ENCODE results near the gene GJB1.

Gene GJB1

DNA sequence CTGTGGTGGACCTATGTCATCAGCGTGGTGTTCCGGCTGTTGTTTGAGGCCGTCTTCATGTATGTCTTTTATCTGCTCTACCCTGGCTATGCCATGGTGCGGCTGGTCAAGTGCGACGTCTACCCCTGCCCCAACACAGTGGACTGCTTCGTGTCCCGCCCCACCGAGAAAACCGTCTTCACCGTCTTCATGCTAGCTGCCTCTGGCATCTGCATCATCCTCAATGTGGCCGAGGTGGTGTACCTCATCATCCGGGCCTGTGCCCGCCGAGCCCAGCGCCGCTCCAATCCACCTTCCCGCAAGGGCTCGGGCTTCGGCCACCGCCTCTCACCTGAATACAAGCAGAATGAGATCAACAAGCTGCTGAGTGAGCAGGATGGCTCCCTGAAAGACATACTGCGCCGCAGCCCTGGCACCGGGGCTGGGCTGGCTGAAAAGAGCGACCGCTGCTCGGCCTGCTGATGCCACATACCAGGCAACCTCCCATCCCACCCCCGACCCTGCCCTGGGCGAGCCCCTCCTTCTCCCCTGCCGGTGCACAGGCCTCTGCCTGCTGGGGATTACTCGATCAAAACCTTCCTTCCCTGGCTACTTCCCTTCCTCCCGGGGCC lies 1.2 kb downstream of the GJB1 start:
- DNase-seq (ENCODE audit: low read depth), result no peak

DNA sequence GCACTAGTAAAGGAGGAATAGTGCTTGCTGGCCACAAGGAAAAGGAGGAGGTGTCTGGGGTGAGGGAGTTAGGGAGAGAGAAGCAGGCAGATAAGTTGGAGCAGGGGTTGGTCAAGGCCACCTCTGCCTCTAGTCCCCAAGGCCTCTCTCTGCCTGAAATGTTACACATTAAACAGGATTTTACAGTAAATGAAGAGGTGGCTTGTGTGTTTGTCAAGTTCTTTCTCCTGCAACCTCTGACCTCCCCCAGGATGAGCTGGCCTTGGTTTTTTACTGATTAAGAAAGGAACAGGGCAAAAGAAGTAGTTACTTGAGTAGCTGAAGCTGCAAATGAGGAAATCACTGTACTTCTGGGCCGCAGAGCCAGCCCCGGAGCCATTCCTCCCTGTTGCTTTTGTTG lies 2.0 kb downstream of the GJB1 start:
- no peak overlapping the region for H3K4me3 ChIP-seq (ENCODE audit: low read depth, low read length)
- no peak for DNase-seq (ENCODE audit: low read depth)
- TF ChIP-seq, protein P1, sequence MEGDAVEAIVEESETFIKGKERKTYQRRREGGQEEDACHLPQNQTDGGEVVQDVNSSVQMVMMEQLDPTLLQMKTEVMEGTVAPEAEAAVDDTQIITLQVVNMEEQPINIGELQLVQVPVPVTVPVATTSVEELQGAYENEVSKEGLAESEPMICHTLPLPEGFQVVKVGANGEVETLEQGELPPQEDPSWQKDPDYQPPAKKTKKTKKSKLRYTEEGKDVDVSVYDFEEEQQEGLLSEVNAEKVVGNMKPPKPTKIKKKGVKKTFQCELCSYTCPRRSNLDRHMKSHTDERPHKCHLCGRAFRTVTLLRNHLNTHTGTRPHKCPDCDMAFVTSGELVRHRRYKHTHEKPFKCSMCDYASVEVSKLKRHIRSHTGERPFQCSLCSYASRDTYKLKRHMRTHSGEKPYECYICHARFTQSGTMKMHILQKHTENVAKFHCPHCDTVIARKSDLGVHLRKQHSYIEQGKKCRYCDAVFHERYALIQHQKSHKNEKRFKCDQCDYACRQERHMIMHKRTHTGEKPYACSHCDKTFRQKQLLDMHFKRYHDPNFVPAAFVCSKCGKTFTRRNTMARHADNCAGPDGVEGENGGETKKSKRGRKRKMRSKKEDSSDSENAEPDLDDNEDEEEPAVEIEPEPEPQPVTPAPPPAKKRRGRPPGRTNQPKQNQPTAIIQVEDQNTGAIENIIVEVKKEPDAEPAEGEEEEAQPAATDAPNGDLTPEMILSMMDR (IDR thresholded peaks at IDR 0.05; ENCODE audit: control insufficient read depth, extremely low read depth, insufficient read depth), result no peak

More for the DNA sequence above, 1.2 kb downstream of the GJB1 start:
- TF ChIP-seq, protein P1 (IDR thresholded peaks at IDR 0.05; ENCODE audit: control insufficient read depth, extremely low read depth, insufficient read depth), result no peak
- H3K4me3 ChIP-seq (ENCODE audit: low read depth, low read length), result no peak overlapping the region

DNA sequence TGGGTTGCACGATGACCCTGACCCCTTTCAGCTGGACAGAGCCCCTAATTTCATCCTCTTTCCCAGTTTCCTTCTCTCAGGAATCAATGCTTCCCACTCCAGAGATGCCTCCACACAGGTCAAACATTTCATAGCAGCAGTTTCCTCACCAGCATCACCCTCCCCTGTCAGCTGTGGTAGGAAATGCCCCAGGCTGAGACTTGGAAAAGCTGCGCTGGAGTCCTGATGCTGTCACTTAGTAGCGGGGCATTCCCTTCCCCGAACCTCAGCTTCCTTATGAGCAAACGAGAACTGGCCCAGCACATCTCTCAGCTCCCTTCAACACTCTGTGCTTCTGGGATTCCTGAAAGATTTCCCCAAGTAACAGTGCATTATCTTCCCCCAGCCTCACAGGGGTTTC lies 2.7 kb downstream of the GJB1 start:
- no peak overlapping the region for H3K4me3 ChIP-seq (ENCODE audit: low read depth, low read length)
- no peak for DNase-seq (ENCODE audit: low read depth)
- TF ChIP-seq, protein P1 (IDR thresholded peaks at IDR 0.05; ENCODE audit: control insufficient read depth, extremely low read depth, insufficient read depth), result no peak

DNA sequence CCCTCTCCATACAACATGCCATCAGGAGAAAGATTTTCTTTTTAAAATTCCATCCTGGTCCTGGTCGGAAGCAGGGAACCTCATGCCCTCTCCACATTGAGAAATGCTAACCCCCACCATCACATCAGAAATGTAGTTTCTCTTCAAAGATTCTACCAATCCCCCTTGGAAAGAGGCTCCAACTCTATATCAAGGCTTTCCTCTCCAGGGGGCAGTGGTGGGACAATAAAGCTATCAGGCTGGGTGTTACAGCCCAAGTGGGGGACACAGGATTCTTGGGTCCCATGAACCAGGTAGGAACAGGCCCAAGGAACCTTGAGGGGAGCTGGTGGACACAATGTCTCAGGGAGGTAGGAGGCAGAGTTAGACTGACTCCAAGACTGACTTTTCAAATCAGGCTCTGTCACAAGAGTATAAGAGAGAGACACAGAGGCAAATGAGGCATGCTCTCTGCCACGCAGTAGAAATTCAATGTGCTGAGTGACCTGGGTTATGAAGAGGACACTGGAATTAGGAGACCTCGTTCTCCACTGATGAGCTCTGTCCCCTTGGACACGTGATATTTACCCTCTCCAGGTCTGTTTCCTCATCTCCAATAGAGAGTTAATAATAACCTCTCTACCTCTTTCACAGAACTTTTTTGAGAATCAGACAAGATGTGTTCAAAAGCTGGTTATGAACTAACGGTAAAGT lies 4.5 kb downstream of the GJB1 start:
- TF ChIP-seq, protein P1 (IDR thresholded peaks at IDR 0.05; ENCODE audit: control insufficient read depth, extremely low read depth, insufficient read depth), result no peak
- no peak for DNase-seq (ENCODE audit: low read depth)
- H3K4me3 ChIP-seq (ENCODE audit: low read depth, low read length), result no peak overlapping the region

DNA sequence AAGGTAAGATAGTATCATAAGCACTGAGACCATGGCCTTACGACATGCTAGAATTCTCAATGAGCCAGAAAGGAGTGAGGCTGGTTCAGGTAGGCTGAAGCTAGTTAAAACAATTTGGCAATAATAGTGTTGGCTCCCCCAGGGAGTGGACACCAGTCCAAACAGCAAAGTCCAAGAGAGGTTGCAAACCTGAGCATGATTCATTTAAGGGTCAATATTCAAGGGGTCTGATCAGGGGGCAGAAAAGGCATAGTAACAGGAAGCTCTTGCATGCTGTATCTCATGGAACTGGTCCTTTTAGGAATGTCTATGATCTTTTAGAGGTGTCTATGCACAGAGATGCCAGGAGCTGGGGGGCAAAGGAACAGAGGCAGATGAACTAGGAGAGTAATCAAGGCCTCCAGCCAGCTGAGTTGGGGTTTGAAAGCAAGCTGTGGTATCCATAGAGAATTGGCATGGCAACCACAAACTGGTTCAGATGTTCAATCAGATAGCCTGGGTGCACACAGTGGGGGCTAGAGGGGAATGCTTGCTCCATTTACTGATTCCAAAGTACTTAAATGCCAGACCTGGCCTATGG lies 5.1 kb downstream of the GJB1 start:
- no peak overlapping the region for H3K4me3 ChIP-seq (ENCODE audit: low read depth, low read length)
- TF ChIP-seq, protein P1 (IDR thresholded peaks at IDR 0.05; ENCODE audit: control insufficient read depth, extremely low read depth, insufficient read depth), result no peak
- no peak for DNase-seq (ENCODE audit: low read depth)

DNA sequence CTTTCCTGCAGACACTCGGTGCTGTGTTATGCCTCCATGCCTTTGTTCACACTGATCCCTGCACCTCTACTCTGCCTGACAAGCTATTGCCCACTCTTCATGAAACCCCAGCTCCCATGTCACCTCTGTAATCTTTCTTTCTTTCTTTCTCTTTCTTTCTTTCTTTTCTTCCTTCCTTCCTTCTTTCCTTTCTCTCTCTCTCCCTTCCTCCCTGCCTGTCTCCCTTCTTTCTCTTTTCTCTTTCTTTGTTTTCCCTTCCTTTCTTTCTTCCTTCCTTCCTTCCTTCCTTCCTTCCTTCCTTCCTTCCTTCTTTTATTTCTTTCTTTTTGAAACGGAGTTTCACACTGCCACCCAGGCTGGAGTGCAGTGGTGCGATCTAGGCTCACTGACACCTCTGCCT lies 12.5 kb downstream of the GJB1 start:
- DNase-seq (ENCODE audit: low read depth), result no peak
- no peak overlapping the region for H3K4me3 ChIP-seq (ENCODE audit: low read depth, low read length)
- TF ChIP-seq, protein P1 (IDR thresholded peaks at IDR 0.05; ENCODE audit: control insufficient read depth, extremely low read depth, insufficient read depth), result no peak

All from LNCaP clone FGC (cell line).